HG03439 (cell line): ENCODE results near the gene HOXB1.

Experiments
- ATAC-seq: cut with Tn5 transposase; IDR thresholded peaks from one replicate; pipeline ENCODE4 v1.9.1; 2021; ENCODE audit warnings: mild to moderate bottlenecking, moderate library complexity; ENCODE audit not compliant: unreplicated experiment

The HOXB1 gene

DNA sequence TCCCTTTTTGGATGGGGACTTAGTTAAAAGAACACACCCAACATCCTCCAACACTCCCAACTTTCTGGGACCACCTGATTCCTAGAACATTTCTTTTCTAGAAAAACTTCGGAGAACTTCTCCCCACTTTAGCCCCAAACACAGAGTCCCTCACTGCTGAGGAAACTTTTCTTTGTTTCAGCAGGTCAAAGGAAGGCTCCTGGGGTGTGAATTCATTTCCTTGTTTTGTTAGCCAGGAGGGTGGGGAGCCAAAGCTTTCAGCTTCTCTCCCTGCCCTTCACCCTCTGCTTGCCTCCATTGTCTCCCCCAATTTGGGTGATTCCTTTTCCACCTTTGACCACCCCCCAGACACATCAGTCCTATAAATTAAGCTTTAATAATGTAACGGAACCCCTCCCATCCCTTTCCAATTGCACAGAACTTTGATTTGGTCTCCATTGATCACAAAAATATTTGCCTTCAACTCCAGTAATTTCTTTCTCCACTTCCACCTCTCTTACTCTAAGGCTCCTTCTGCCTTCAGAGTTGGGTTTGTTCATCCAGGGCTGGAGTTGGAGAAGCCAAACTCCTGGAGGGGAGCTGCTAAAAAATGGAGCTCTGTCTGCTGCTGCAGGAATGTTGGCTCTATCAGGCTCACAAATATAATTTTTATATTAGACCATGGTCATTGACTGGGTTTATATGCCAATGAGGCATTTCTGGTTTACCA, 37.0 kb upstream of the HOXB1 start:
- ATAC-seq = no peak

DNA sequence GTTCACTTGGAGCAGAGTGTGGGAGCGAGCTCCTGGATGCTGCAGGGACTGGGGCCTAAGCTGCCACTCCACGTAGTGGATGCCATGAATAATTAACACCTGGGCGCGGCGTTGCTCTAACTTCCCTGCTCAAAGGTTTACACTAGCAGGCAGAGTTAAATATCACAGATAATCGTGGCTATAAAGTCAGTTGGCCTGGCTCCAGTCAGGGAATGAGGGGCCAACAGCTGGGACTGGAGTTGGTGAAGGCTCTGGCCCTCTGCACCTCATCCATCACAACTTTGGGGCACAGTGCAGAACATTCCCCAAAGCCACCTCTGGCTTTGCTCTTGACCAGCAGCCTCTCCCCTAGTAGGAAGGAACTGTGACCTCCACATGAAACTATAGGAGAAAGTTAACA, 36.4 kb upstream of the HOXB1 start:
- ATAC-seq = no peak

GRCh38 chr17:48566717-48567116, 35.9 kb upstream of the HOXB1 start:
- no peak for ATAC-seq

DNA sequence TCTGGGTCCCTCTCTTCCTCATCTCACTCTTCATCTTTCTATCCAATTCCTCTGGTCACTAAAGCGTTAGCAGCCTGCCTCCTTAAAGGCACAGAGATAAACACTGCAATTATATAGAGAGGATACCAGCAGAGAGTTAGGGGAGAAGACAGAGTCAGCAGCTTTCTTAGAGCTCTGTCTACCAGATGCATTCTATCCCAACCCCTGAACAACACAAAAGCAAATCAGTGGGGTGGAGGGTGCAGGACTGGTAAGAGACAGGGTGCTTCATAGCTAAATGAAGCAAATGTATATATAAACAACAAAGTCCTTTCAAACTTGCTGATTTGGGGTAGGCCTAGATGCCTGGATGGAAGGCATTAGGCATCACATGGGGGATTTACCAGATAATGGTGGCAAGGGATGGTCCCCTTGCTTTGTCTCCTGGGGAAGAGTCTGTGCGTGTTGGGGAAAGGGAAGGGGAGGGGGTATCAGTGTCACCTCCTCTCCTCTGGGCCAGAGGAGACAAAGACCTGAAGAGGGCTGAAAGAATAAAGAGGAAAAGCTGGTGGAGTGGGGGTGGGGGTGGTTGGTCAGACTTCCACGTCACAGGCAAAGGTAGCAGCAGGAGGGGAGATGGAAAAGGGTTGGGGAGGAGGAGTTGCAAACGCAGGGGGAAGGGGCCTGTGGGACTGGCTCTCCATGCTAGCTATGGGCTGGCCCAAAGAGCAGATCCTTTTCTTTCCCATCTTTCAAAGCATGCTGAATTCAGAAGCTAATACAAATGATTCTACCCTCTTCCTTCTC, 35.3 kb upstream of the HOXB1 start:
- no peak for ATAC-seq

GRCh38 chr17:48565022-48565554, 34.3 kb upstream of the HOXB1 start:
- no peak for ATAC-seq

DNA sequence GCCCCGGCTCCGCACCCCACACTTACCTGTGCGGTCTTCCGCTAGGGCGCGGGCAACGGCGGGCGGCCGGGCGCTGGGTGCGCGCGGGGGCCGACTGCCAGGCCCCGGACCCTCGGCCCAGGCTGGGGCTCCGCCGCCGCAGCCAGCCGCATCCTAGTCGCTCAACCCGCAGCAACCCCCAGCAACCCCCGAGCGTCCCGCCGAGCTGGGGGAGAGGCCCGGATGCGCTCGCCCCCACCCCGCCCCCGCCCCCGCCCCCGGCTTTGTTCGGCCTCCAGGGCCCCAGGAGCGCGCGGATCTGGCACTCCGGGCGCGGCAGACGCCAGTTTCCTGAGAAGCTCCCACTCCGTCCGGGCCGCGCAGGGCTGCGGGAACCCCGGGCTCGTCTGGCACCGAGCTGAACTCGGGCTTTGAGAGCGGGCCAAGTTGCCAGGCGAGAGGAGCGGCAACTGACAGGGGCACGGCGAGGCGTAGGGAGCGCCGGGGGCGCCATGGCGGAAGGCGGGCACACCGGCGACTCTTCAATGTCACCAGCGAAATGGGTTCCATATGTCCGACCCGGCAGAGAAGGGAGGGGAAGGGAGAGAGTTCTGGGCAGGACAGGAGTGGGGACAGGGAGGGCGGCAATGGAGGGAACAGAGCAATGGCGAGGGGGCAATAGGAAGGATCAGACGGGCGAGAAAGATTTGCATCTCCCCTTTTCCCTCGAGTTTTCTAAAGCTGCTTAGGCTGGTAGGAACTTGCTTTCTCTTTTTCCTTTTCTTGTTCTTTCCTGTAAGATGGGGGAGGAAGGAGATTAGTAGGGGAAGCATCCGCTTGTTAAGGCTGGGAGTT, 33.6 kb upstream of the HOXB1 start:
- no peak for ATAC-seq

DNA sequence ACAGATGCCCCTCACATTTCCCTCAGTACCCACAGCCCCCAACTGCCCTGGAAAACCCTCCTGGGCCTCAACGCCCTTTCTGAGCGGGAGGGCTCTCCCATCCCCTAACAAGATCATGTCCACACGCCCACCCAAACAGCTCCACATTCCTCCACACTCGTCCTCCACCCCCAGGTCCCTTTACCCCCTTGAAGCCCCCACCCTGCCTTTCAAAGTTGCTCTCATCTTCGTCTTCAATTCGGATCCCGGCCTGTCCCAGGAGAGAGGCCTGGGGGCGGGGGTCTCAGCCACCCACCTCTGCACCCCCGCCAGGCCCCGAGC, 33.0 kb upstream of the HOXB1 start:
- no peak for ATAC-seq

DNA sequence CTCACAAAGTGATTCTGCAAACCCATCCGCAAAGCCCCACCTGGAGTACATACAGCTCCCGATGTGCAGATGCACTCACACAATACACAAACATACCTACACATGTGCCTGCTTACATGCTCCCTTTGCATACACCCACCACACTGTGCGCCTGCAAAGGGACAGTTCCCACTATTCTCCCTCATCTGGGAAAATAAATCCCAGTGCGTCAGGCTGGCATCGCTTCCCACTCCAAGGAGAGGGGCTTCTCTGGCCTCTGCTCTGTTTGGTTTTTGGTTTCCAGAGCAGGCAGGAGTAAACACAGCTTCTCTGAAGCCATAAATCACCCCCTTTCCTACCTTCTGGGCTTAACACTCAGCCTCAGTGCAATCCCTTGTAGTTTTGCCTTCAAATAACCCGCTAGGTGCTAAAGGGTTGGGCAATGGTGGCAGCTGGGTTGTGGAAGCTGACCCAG, 32.6 kb upstream of the HOXB1 start:
- no peak for ATAC-seq

DNA sequence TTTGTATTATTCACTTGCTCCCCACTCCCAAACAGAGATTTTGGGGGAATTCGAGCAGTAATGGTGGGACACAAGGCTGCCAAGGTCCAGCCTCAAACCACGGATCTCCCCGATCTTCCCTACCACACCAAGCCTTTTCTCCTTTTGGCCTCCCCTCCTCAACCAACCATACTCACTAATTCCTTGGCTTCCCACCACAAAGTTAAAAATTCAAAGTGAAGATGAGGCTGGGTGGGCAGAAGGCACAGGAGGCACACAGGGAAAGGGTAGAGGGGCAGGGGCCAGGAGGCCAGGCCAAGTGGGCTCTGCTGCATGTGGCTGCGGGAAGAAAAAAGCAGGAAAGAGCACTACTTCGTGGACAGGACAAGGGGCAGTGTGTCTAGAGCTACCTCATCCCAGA, 32.1 kb upstream of the HOXB1 start:
- no peak for ATAC-seq

DNA sequence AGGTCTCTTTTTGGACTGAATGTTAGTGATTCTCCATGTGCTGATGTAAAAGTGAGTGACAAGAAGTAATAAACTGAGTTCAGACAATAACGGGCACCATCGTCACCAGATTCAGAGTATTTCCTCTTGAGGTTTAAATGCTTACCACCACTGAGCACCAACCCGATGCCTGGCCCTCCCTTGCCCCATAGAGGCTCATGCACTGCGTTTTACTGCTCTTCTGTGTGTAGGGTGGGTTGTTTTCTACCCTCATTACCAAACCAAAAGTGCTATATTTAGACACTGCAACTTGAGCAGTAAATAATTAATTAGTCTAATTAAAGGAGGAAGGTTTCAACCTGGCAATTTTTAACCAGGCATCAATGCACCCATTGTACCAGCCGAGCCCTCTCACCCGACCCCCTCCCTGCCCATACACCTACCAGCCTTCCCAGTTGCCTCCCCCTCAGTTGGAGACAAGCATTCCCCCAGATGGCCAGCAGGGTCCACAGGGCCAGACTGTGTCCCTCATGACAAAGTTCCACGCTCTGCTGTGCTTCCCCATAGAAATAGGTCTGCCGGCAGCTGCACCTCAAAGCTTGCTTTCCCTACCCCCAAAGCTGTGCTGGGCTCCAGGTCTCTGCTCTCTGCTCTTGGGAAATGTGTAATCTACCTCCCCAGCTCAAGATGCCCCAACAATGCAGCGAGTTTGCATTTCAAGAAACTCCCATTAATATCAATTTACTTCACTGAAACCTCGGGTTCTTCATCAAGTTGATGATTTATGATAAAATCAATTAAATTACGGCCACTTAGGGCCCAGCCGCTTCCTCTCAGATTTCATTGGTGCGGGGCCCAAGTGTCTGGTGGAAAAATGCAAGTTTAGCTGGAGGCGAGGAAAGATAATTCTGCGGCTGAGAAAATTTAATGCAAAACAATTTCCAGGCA, 31.3 kb upstream of the HOXB1 start:
- ATAC-seq = no peak

DNA sequence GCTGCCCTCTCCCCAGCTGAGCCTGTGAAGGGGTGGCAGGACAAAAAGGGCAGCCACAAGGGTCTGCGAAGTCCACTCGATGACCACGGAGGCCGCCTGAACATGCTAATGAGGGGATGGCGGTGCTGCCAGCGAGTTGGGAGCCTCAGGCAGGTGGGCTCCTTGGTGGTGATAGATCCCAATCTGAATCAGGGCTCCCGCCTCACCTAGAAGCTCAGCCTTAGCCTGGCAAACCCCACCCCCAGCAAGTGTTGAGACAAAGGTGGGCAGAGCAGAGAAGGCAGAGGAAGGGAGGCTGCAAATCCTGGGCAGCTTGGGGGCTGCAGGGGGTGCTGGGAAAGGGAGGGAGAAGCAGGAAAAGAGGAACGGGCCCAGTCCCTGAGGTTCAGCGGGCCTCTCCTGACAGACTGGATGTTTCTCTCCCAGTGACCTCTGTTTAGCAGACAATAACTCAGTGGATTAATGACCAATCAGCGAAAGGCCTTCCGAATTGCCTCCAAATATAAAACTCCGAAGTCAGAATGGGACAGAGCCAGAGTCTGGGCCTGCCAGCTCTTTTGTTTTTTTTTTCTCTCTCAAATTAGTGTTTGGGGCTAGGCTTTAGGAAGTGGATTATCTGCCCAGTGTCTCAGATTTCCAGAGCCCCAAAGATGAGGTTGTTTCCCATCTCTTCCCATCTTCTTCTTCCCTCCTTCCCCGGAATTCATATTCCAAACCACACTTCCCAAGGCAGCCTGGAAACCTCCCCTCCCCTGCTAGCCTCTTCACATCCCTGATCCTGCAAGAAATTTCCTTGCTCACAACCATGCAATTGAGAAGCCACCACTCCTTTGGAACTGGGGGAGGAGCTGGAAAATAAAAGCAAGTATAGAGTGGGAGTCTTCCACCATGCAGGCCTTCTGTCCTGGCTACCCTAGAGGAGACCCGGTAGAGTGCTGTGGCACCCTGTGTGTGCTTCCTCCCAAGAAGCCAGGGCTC, 29.3 kb upstream of the HOXB1 start:
- no peak for ATAC-seq

DNA sequence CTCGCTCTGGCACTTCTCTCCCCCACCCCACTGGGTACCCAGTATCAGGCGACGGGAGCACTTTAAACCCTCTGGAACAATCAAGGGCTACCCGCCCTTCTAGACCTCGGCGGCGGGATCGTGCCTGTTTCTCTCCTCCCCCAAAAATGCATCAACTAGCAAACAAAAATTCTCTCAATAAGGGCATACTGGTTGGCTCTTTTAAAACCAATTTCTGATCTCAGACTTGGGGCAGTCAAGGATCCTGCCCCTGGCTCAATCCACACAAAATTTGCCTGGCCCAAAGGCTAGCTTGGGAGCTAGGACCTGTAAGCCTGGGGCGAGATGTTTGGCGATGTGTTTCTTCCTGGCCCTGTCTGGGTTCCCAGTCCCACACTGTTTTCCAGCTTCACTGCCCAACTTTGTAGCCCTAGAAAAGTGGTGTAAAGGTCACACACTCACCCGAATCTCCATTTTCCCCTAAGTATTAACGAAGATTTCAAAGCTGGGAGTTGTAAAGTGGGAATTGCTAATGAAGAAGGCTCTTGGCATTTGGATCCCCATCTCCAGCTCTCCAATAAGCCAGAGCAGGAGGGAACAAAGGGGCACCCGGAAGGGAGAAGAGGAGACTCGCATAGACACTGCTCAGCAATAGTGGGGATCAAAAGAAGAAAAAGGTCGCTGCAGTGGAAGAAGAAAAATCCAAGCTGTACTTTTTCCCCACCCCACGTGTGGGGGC, 28.5 kb upstream of the HOXB1 start:
- no peak for ATAC-seq

DNA sequence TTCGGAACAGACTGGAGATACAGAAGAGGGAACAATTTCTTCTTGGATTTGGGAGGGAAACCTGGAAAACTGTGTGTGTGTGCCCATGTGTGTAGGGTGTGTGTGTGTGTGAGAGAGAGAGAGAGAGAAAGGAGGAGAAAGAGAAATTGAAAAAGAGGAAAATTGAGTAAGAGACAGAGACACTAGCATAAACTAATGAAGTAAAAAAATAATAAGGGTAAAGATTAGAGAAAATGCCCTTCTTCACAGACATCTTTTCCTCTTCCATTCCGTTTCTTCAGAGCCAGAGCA, 28.0 kb upstream of the HOXB1 start:
- no peak for ATAC-seq

DNA sequence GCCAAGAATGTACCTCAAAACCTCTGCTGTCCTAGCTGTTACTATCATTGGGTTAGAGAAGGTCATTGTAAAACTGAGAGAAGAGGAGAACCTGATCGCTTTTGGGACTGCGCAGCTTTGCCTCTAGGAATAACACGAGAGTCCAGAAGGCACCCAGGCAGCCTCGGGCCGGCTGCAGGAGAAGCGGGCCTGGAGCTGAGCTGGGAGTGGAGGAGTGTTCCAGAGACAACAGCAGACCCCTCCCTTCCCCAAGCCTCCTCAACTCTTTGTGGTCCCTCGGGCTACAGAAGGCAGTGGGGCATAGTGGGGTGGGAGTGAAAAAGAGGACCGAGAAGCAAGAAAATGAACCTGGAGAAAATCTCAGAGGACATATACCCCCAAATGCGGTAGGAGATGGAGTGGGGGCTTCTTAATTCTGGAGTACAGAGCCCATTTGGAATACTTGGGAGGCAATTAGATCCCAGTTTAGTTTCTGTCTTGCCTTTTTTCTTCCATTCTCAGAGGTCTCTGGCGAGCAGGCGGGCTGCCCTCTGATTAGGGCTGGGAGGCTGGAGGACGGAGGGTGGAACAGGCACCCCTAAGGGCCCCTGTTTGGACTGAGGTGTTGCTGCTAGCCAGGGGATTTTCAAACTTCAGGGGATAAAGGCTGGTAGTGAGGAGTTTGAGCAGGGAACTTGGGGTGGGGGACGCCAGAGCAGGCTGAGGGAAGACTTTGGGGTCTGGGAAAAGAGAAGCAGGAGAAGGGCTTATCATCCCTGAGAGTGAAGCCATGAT, 27.4 kb upstream of the HOXB1 start:
- ATAC-seq = no peak

- no peak for ATAC-seq
Observed at GRCh38 chr17:48556576-48557401, 26.0 kb upstream of the HOXB1 start.

DNA sequence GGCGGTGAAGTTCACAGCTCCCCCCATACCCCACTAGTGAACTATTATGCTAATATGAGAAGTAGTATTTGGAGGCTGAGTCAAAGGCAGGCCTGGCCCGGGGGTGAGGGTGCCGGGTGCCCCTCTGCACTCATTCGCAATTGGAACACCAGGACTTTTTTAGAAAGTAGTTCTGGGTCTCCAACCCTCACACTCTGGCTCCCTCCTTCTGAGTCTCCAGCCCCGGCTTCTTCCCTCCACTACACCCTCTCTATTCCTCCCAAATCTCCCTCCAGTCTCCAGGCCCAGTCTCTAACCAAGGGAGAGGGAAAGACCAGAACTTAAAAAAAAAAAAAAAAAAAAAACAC, 25.4 kb upstream of the HOXB1 start:
- no peak for ATAC-seq
